ENCODE data around the gene PI16.

The PI16 gene

GRCh38 chr6:36920546-36920945 is 34.0 kb upstream of the PI16 start:
- no peak overlapping the region for H3K4me3 ChIP-seq (ENCODE audit: low read length)
- DNase-seq (ENCODE audit: low read depth), result no peak
- no peak for TF ChIP-seq CTCF (IDR thresholded peaks at IDR 0.05; ENCODE audit: insufficient read depth, low read depth, low read length, missing control alignments)

GRCh38 chr6:36924131-36924530 is 30.4 kb upstream of the PI16 start:
- peak; percentile 21 for DNase-seq (ENCODE audit: low read depth)
- no peak for TF ChIP-seq CTCF (IDR thresholded peaks at IDR 0.05; ENCODE audit: insufficient read depth, low read depth, low read length, missing control alignments)
- H3K4me3 ChIP-seq (ENCODE audit: low read length), result no peak overlapping the region

- no peak for DNase-seq (ENCODE audit: low read depth)
- TF ChIP-seq CTCF (IDR thresholded peaks at IDR 0.05; ENCODE audit: insufficient read depth, low read depth, low read length, missing control alignments), result no peak
- H3K4me3 ChIP-seq (ENCODE audit: low read length), result no peak overlapping the region
These were observed 29.7 kb upstream of the PI16 start for GRCh38 chr6:36924778-36925374.

GRCh38 chr6:36925809-36926208 is 28.7 kb upstream of the PI16 start:
- TF ChIP-seq CTCF (IDR thresholded peaks at IDR 0.05; ENCODE audit: insufficient read depth, low read depth, low read length, missing control alignments), result no peak

GRCh38 chr6:36926708-36927513 is 27.6 kb upstream of the PI16 start:
- H3K4me3 ChIP-seq (ENCODE audit: low read length), result no peak overlapping the region
- DNase-seq (ENCODE audit: low read depth), result no peak
- no peak for TF ChIP-seq CTCF (IDR thresholded peaks at IDR 0.05; ENCODE audit: insufficient read depth, low read depth, low read length, missing control alignments)

More at GRCh38 chr6:36925809-36926208, 28.7 kb upstream of the PI16 start:
- H3K4me3 ChIP-seq (ENCODE audit: low read length), result no peak overlapping the region
- no peak for DNase-seq (ENCODE audit: low read depth)

GRCh38 chr6:36927691-36928546 is 26.6 kb upstream of the PI16 start:
- no peak for DNase-seq (ENCODE audit: low read depth)
- TF ChIP-seq CTCF (IDR thresholded peaks at IDR 0.05; ENCODE audit: insufficient read depth, low read depth, low read length, missing control alignments), result no peak
- H3K4me3 ChIP-seq (ENCODE audit: low read length), result no peak overlapping the region

Measured in epithelial cell of esophagus (primary cell).